Measurements from ENCODE around the gene TMEM42.
"Not testable (repeated sequence)": the region's sequence is repeated elsewhere in the genome, so short reads cannot be mapped to it uniquely, and the experiment has no call there.

The TMEM42 gene

DNA sequence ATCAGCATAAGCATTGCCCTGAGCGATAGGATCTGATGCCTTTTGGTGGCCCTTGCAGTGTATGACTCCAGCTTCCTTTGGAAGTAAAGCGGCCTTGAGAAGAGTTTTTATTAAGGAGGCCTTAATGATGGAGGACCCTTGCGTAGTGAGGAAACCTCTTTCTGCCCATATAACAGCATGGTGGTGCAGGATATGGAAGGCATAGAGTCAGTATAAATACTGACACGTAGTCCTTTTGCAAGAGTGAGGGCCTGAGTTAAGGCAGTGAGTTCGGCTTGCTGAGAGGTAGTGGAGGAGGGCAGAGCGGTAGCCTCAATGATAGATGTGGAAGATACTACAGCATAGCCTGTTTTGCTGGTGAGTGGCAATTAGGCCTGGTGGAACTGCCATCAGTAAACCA, 5.0 kb upstream of the TMEM42 start:
- H3K4me1 Mint-ChIP-seq (ENCODE audit: low read depth); H3K27me3 Mint-ChIP-seq (ENCODE audit: low read depth); H3K9me3 Mint-ChIP-seq; H3K4me3 Mint-ChIP-seq; H3K27ac Mint-ChIP-seq: not testable (repeated sequence)
- peaks cover 12% of the 10 kb centered on the region for H3K36me3 Mint-ChIP-seq (ENCODE audit: low read depth)

DNA sequence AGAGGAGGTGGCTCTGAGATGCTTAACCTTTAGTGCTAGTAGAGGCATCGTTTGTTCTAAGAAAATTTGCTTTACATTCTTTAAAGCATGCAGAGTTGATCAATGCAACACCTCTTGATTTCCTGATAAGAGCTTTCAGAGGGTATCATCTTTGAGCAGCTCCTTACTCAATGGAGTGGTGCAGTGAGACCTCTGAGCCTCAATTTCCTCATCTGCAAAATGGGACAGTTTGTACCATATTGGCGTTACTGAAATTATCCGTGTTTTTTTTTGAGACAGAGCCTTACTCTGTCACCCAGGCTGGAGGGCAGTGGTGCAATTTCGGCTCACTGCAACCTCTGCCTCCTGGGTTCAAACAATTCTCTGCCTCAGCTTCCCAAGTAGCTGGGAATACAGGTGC, 1.6 kb upstream of the TMEM42 start:
- Mint-ChIP-seq H3K4me3 (no peak overlapping the region), H3K4me1 (ENCODE audit: low read depth) (peaks cover 25% of the 10 kb centered on the region), H3K36me3 (ENCODE audit: low read depth) (no peaks in the 10 kb centered on the region), H3K27me3 (ENCODE audit: low read depth) (no peaks in the 10 kb centered on the region), H3K27ac (no peak overlapping the region), H3K9me3 (no peaks in the 10 kb centered on the region)

DNA sequence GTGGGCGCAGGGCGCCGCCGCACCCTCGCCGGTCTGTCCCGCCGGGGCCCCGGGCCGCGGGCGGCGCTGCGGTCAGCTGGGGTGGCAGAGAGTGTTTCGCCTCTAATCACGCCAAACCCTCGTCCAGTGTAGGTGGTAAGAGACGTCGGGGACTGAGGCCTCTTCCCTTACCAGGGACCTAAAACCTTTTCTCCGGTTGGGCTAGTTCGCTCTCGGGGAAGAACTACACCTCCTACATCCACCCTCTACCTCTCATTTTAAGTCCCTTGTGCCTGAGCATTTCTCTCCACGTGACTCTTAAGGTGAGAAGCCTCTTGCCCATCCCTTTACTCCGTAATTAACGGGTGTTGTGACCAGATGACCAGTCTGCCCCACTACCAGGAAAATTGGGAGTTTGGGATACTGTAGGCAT, 520 bp downstream of the TMEM42 start:
- H3K4me1 Mint-ChIP-seq (ENCODE audit: low read depth), result peaks cover 41% of the 10 kb centered on the region
- peak overlapping the region; percentile 92 for H3K27ac Mint-ChIP-seq
- no peaks in the 10 kb centered on the region for H3K27me3 Mint-ChIP-seq (ENCODE audit: low read depth)
- H3K4me3 Mint-ChIP-seq, result peak overlapping the region; percentile 85
- no peaks in the 10 kb centered on the region for H3K9me3 Mint-ChIP-seq
- peaks cover 7% of the 10 kb centered on the region for H3K36me3 Mint-ChIP-seq (ENCODE audit: low read depth)

DNA sequence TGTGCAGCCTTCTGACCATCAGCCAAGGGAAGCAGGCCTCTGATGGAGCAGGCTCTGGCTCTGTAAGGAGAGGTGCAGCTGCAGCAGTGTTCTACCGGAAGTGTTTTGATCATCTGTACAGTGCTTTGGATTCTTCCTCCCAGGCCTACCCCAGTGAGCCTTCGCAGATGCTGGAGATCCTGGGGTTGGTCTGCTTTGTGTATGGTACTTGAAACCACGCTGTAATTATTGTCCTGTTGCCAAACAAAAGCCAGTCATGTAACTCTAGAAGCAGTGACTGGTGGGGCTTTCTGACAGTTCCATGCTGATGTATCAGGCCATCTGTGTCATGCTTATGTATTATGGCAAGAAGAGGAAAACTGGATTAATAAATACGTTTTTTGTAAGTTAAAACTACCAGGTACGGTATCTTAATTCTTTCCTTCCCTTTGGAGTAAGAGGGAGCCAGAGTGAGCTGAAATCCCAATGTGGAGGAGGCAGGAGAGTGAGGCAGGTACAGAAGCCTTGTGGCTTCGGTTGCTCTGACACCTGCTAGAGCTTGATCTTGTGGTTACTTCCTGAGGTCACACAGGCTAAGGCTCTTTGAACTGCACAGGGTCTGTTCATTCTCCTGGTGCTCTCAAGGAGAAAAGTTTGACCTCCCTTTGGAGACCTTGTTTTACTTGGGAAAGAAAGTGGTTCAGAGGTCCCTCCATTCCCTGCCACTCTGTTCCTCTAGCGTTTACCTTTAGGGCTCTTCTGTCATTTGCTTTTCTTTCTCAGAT, 3.7 kb downstream of the TMEM42 start:
- Mint-ChIP-seq H3K9me3 (peaks cover 7% of the 10 kb centered on the region), H3K4me1 (ENCODE audit: low read depth) (peaks cover 41% of the 10 kb centered on the region), H3K27me3 (ENCODE audit: low read depth) (no peaks in the 10 kb centered on the region), H3K36me3 (ENCODE audit: low read depth) (peaks cover 15% of the 10 kb centered on the region), H3K4me3 (peak overlapping the region; percentile 37), H3K27ac (peak overlapping the region; percentile 77)

DNA sequence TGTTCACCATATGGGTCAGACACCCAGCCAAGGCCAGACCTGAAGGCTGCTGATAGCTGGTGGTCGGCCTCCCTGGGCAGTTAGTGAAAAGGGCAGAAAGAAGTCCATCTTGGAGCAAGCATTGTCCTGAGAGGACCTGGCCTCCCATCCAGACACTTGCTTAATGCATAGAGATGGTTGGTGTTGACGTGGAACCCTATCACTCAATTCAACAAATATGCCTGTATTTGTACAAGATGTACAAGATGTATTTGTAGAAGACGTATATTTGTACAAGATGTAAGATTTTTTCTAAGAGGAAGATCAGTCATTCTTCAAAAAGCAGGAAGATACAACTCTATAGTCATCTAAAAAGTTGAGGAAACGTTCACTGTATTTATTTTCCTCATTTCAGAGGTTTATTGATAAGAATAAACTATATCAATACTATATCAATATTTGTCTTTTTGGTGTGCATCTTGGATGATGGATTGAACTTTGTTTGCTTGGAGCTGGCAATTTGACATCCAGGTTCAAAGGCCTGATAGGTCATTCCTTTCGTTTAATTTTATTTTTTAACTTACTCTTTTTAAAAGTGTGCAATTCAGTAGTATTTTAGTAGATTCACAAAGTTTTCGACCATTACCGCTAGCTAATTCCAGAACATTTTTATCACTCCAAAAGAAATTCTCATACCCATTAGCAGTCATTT, 5.9 kb downstream of the TMEM42 start:
- Mint-ChIP-seq H3K4me3 (no peak overlapping the region), H3K4me1 (ENCODE audit: low read depth) (peaks cover 35% of the 10 kb centered on the region), H3K9me3 (peaks cover 7% of the 10 kb centered on the region), H3K27me3 (ENCODE audit: low read depth) (no peaks in the 10 kb centered on the region), H3K27ac (no peak overlapping the region), H3K36me3 (ENCODE audit: low read depth) (peaks cover 15% of the 10 kb centered on the region)

- no peak overlapping the region for H3K27ac Mint-ChIP-seq
Observed at GRCh38 chr3:44870375-44871061, 8.8 kb downstream of the TMEM42 start.

DNA sequence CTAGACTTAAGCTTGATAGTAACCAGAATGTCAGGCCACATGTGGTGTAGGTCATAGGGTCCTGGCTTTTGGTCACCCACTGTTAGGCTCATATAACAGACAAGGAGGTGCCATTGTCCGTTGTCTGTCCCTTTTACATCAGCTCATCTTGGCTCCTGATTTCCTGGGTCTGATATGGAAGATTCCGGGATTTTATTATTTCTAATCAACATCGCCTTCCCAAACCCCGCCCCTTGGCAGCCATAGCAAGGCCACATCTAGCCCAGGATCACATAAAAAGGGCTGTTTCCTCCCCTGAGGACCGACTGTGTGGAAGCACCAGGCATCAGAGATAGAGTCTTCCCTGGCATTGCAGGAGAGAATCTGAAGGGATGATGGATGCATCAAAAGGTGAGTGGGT, 12.6 kb downstream of the TMEM42 start, which contains the start of gene TGM4:
TSS of gene TGM4 (plus strand) at position 301 of the 400 bp plus-strand sequence. CDS start at position 372, 71 bp downstream.
- no peaks in the 10 kb centered on the region for H3K9me3 Mint-ChIP-seq
- H3K4me3 Mint-ChIP-seq, result no peak within 1 kb of the TSS
- no peaks in the 10 kb centered on the region for H3K4me1 Mint-ChIP-seq (ENCODE audit: low read depth)
- H3K36me3 Mint-ChIP-seq (ENCODE audit: low read depth), result no peaks in the 10 kb centered on the region
- no peak within 1 kb of the TSS for H3K27ac Mint-ChIP-seq
- H3K27me3 Mint-ChIP-seq (ENCODE audit: low read depth), result no peaks in the 10 kb centered on the region

More at GRCh38 chr3:44870375-44871061, 8.8 kb downstream of the TMEM42 start:
- H3K4me1 Mint-ChIP-seq (ENCODE audit: low read depth), result peaks cover 13% of the 10 kb centered on the region
- peaks cover 15% of the 10 kb centered on the region for H3K36me3 Mint-ChIP-seq (ENCODE audit: low read depth)
- peaks cover 7% of the 10 kb centered on the region for H3K9me3 Mint-ChIP-seq
- H3K27me3 Mint-ChIP-seq (ENCODE audit: low read depth), result no peaks in the 10 kb centered on the region
- H3K4me3 Mint-ChIP-seq, result no peak overlapping the region

DNA sequence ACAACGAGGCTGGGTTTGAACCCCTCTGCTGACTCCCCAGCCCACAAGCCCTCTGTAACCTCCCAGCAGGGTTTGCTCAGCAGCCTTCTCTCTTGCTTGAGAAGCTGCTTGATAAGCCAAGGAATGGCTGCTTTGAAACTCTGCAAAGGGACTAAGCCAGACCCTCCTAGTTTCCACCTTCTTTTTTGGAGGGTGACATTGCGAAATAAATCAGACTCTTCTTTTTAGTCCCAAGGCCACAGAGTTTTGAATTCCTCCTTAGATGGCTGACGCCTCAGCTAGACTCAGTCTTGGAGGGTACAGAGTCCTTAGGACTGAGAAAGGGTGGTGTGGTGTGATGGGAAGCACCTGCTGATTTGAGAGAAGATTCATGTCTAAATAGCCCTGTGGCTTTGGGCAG, 13.9 kb downstream of the TMEM42 start:
- H3K27me3 Mint-ChIP-seq (ENCODE audit: low read depth), result no peaks in the 10 kb centered on the region
- no peak overlapping the region for H3K27ac Mint-ChIP-seq
- no peak overlapping the region for H3K4me3 Mint-ChIP-seq
- no peaks in the 10 kb centered on the region for H3K36me3 Mint-ChIP-seq (ENCODE audit: low read depth)
- H3K9me3 Mint-ChIP-seq, result no peaks in the 10 kb centered on the region
- H3K4me1 Mint-ChIP-seq (ENCODE audit: low read depth), result no peaks in the 10 kb centered on the region

GRCh38 chr3:44877333-44877732, 15.6 kb downstream of the TMEM42 start:
- no peaks in the 10 kb centered on the region for H3K4me1 Mint-ChIP-seq (ENCODE audit: low read depth)
- H3K27me3 Mint-ChIP-seq (ENCODE audit: low read depth), result no peaks in the 10 kb centered on the region
- no peaks in the 10 kb centered on the region for H3K36me3 Mint-ChIP-seq (ENCODE audit: low read depth)
- H3K27ac Mint-ChIP-seq, result no peak overlapping the region
- H3K4me3 Mint-ChIP-seq, result no peak overlapping the region
- H3K9me3 Mint-ChIP-seq, result no peaks in the 10 kb centered on the region

- Mint-ChIP-seq H3K36me3 (ENCODE audit: low read depth) (no peaks in the 10 kb centered on the region), H3K27me3 (ENCODE audit: low read depth) (peaks cover 3% of the 10 kb centered on the region), H3K27ac (no peak overlapping the region), H3K4me3 (no peak overlapping the region), H3K4me1 (ENCODE audit: low read depth) (no peaks in the 10 kb centered on the region), H3K9me3 (no peaks in the 10 kb centered on the region)
Observed at GRCh38 chr3:44880284-44880683, 18.6 kb downstream of the TMEM42 start.

GRCh38 chr3:44883213-44883955, 21.7 kb downstream of the TMEM42 start:
- no peaks in the 10 kb centered on the region for H3K9me3 Mint-ChIP-seq
- no peak overlapping the region for H3K27ac Mint-ChIP-seq
- no peak overlapping the region for H3K4me3 Mint-ChIP-seq
- H3K27me3 Mint-ChIP-seq (ENCODE audit: low read depth), result peaks cover 7% of the 10 kb centered on the region
- no peaks in the 10 kb centered on the region for H3K4me1 Mint-ChIP-seq (ENCODE audit: low read depth)
- H3K36me3 Mint-ChIP-seq (ENCODE audit: low read depth), result no peaks in the 10 kb centered on the region

GRCh38 chr3:44883999-44884431, 22.3 kb downstream of the TMEM42 start:
- H3K36me3 Mint-ChIP-seq (ENCODE audit: low read depth), result no peaks in the 10 kb centered on the region
- H3K4me1 Mint-ChIP-seq (ENCODE audit: low read depth), result no peaks in the 10 kb centered on the region
- H3K9me3 Mint-ChIP-seq, result no peaks in the 10 kb centered on the region
- peaks cover 7% of the 10 kb centered on the region for H3K27me3 Mint-ChIP-seq (ENCODE audit: low read depth)
- H3K4me3 Mint-ChIP-seq, result no peak overlapping the region
- no peak overlapping the region for H3K27ac Mint-ChIP-seq

DNA sequence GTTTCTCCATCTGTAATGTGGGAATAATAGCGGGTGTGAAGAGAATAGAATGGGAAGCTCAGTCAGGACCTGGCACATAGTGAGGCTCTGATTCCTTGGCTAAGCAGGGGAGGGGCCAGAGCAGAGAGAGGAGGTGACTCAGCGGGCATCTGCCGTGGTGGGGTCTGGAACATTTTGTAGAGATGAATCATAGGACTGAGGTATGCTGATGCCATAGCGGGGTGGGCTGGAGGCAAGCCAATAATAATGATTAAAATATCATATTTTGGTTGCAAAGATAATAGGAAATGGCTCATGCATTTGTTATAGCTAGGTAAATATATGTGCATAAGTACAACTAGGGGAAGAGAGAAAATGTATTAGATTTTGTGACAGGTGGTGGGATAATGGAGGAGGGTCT, 23.9 kb downstream of the TMEM42 start:
- Mint-ChIP-seq H3K9me3 (no peaks in the 10 kb centered on the region), H3K4me3 (no peak overlapping the region), H3K27me3 (ENCODE audit: low read depth) (peaks cover 7% of the 10 kb centered on the region), H3K36me3 (ENCODE audit: low read depth) (no peaks in the 10 kb centered on the region), H3K27ac (no peak overlapping the region), H3K4me1 (ENCODE audit: low read depth) (no peaks in the 10 kb centered on the region)

DNA sequence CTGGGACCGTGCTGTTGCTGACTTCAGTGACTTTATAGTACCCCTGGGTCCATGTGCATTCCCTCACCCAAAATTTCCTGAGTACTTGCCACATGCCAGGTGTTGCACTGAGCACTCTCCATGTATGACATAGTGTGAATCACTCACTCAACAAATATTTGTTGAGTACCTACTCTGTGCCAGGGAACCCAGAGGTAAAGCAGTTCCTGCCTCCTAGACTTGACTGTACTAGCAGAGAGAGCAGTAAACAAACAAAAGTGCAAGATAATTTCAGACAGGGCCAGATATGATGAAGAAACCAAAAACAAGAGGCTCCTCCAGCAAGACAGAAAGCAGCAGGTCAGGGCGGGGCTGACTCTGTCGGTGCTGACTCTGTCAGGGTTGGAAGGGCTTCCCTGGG, 24.8 kb downstream of the TMEM42 start:
- Mint-ChIP-seq H3K27ac (no peak overlapping the region), H3K36me3 (ENCODE audit: low read depth) (no peaks in the 10 kb centered on the region), H3K4me3 (no peak overlapping the region), H3K9me3 (no peaks in the 10 kb centered on the region), H3K27me3 (ENCODE audit: low read depth) (peaks cover 7% of the 10 kb centered on the region), H3K4me1 (ENCODE audit: low read depth) (no peaks in the 10 kb centered on the region)

Data from T-helper 1 cell treated with Interleukin-12 subunit alpha and Interleukin-12 subunit beta and Interleukin-4 antibody, amounts not matched to agents 30 μg/mL and 1 μg/mL, for 36 hours (primary cell).